GM21447 (cell line): Measurements from ENCODE around the gene BTNL8.

Experiments
- ATAC-seq: cut with Tn5 transposase; IDR thresholded peaks from one replicate; pipeline ENCODE4 v1.9.1; 2021; ENCODE audit not compliant: unreplicated experiment

The BTNL8 gene, protein sequence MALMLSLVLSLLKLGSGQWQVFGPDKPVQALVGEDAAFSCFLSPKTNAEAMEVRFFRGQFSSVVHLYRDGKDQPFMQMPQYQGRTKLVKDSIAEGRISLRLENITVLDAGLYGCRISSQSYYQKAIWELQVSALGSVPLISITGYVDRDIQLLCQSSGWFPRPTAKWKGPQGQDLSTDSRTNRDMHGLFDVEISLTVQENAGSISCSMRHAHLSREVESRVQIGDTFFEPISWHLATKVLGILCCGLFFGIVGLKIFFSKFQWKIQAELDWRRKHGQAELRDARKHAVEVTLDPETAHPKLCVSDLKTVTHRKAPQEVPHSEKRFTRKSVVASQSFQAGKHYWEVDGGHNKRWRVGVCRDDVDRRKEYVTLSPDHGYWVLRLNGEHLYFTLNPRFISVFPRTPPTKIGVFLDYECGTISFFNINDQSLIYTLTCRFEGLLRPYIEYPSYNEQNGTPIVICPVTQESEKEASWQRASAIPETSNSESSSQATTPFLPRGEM

DNA sequence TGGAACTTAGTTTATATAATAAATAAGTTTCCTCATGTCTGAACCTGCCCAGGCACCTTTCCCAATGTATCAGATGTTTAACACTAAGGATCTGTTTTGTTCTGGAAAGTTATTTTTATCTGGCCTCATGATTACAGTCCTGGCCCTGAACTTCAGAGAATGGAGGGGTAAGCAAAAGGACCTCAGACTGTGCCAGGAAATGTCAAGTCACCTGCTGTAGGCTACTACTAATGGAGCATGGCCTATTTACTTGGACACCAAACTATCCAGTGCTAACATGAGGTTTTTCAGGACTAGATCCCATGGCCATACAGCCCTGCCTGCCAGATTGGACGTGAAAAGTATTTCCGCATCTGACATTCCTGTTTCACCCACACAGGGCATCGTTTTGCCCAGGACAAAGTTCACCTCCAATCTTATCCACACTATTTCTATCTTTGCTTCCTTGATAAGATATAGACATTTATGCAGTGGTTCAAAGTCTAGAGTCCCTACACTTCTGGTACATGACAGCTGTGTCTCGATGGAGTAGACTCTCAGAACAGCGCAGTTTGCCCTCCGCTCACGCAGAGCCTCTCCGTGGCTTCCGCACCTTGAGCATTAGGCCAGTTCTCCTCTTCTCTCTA, at the start of gene BTNL8:
Gene BTNL8 (plus strand): TSS at position 539 of the 626 bp plus-strand sequence. CDS start 152 bp downstream, outside the sequence.
- no peak for ATAC-seq

DNA sequence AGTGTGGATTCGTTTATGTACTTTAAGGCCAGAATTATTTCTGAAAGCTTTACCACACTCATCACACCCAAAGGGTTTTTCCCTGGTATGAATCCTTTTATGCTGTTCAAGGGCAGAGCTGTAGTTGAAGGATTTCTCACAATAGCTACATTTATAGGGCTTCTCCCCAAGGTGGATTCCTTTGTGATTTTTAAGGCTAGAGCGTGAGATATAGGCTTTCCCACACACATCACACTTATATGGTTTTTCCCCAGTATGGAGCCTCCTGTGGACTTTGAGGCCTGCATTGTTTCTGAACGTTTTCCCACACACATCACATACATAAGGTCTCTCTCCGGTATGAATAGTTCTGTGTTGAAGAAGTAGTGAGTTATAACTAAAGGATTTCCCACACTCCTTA, 49.1 kb upstream of the BTNL8 start:
- no peak for ATAC-seq

DNA sequence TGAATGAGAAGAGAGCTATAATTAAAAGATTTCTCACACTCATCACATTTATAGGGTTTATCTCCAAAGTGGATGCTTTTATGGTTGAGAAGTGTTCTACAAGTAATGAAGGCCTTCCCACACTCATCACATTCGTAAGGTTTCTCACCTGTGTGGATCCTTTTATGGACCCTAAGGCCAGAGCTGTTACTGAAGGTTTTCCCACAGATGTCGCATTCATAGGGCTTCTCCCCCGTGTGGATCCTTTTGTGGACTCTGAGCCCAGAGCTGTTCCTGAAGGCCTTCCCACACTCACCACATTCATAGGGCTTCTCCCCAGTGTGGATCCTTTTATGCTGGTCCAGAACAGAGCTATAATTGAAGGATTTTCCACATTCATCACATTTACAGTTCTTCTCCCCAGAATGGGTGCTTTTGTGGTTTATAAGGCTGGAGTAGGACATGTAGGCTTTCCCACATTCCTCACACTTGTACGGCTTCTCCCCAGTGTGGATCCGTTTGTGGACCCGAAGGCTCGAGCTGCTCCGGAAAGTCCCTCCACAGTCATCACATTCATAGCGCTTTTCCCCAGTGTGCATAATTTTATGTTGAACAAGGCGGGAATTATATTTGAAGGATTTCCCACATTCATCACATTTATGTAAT, 48.4 kb upstream of the BTNL8 start:
- no peak for ATAC-seq

DNA sequence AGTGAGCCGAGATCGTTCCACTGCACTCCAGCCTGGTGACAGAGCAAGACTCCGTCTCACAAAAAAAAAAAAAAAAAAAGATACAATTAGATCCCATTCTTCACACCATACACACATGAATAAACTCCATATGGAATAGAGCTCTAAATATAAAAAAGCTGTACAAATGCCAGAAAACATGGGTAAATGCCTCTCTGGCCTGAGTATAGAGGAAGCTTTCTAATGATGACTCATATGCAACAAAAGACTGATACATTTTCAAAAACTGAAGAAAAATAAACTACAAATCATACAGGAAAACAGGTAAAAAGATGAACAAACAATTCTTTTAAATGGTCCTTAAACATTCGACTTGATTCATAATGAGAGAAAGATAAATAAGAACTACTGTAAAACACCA, 46.5 kb upstream of the BTNL8 start:
- no peak for ATAC-seq

DNA sequence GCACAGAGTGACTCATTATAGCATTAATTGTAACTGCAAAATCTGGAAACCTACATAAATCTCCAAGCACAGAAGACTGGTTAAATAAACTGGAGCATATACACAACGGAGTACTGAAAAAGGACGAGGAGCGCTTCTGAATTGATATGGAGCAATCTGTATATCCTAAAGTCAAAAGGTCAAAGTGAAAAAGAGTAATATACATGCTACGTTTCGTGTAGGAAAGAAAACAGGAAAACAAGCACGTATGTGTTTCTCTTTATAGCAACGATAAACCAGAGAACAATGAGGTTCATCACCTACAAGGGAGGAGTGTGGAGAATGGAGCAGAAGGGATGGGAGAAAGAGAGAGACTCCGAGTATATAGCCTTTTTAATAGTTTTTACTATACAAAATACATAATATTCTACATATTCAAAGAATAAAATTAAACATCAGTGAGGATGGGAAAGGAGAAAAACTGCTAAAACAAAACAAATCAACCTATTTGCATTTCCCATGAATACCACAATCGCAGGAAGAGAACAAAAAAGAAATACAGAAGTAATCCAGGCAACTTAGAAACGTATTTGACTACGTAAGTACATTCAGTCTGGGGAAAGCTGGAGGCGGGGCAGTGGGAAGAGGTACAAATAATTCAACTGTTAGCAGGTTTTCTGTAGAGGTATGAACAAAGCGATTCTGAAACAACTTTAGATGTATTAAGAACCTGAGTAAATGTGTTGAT, 45.7 kb upstream of the BTNL8 start:
- ATAC-seq = no peak

DNA sequence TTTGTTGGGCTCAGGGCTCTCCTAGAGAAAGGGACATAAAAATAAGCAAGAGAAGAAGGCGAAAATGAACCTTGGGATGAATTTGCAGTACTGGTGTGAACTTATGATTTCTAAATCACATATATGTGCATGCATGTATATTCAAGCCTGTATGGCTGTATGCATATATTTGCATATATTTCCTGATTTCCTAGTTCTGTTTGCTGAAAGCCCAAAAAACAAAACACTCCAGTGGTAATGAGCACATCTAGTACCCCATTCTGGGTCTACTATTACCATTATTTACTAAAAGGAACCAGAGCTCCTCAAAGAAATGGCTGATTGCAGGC, 45.1 kb upstream of the BTNL8 start:
- ATAC-seq = no peak

DNA sequence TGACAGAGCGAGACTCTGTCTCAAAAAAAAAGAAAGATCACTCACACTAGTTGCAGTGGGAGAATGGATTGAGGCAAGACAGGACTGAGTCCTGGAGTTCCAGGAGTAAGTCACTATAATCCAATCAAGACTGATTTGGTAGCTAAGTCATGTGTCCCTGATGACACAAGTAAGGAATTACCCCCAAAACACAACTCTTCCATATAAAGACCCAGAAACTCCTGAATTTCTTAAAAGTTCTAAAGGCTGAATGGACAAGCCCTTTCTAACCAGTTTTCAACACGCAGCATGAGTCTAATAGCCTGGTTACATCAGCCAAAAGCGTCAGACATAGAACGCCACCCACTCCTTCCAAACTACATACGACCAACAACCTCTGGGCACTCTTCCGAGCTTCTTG, 40.4 kb upstream of the BTNL8 start:
- ATAC-seq = no peak

DNA sequence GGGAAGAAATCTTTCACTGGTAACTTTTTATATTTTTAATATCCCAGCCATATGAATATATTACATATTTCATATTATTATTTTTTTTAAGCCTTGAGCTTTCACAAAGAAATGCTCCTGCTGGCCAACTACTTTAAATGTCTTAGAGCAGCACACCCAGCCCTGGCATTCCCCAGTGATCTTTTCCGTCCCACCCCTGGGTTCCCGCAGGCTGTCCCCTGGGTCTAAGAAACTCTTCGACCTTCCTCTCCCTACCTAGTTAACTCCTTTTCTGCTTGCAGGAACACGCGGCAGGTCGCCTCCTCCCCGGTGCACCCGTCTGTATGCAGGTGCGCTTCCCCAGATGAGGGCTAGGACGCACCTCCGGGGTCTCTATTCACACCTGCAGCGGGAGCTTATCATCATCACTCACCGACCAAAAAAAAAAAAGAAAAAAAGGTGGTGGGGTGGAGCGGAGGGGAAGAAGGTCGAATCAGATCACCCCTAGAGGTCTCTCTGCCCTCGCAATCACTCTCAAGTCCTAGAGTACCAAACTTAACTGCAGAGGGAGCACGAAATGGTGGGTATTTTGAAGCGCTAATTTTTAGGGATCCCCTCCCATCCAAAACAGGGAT, 38.6 kb upstream of the BTNL8 start:
- peak; percentile 65 for ATAC-seq

DNA sequence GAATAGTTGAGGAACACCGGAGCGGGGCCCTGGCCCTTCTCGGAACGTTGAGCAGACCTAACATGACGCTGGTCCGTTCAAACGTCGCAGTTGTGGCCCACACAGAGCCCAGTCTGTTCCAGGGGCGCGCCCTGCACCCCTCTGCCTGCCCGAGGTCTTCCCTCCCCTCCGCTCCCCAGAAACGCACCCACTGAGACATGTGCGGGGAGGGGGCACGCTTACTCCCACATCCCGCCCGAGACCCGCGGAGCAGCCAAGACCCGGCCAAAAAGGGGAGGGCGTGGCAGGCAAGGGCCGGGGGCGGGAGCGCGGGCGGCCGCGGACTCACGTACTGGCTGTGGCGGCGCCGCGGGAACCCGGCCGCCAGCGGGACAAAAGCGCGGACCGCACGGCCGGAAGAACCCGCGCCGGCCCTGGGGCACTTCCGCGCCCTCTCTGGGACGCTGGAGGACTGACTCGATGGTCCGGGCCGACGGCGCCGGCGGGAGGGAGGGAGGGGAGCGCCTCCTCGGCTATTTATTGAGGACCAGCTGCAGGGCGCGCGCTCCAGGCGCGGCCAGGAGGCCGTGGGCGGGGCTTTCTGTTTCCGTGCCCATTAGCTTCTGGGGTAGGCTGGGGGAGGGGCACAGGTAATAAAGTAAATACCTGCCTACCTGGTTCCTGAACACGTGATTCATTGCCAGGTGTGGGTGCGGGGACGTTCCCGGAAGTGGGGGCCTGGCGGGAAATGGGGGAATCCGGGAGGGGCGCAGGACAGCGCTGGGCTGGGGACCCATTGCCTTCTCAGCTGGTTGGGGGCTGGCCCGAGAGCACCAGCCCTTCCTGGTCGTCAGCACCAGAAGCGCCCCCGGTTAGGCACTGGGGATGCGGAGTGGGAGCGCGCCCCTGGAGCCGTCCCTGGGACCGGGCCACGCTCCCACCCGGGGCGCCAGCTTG, 37.8 kb upstream of the BTNL8 start, which contains the start of gene ZFP62:
Gene ZFP62 (minus strand): TSS at position 390 of the 936 bp plus-strand sequence. CDS start 57 bp downstream, at position 333.
- peak; percentile 73 for ATAC-seq

DNA sequence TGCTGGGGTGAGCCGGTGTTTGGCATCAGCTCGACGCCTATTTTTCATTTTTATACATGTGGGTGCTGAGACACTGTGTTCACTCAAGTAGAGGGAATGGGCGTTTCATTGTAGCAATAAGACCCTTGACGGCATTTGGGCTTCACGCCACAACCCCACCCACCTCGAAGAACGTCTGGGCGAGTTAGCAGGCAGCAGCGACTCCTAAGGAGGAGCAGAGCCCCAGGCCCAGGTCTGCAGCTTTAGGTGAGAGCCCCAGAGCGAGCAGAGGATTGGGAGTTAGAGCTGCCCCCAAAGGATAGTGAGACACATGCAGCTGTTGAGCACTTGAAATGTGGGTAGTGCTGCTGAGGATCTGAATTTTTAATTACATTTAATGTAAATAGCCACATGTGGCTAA, 36.3 kb upstream of the BTNL8 start:
- ATAC-seq = no peak

DNA sequence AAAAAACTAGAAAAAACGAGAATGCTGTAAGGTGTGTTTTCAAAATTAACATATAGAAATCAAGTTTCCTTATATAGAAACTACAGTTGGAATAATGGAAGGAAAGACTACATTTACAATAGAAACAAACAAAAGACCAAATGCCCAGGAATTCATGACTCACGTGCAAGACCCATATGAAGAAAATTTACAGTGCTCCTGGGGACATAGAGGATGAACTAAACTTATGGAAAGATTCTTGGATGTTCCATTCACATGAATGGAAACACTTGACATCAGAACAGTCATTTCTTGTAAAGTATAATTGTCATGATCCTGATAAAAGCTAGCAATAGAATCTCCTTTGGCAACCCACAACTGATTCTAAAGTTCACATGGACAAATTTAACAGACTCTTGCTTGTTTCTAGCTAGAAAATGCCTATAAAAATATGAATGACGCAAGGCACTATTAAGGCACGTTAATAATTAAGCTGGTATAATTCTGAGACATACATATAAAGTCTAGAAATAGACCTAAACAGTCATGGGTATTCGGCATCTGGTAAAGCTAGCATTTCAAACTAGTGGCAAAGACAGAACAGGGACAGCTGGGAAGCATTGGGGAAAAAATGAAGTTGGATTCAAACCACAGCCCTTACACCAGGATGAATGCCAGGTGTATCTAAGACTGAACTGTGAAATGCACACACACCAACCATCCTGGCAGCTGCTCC, 32.8 kb upstream of the BTNL8 start:
- ATAC-seq = no peak

DNA sequence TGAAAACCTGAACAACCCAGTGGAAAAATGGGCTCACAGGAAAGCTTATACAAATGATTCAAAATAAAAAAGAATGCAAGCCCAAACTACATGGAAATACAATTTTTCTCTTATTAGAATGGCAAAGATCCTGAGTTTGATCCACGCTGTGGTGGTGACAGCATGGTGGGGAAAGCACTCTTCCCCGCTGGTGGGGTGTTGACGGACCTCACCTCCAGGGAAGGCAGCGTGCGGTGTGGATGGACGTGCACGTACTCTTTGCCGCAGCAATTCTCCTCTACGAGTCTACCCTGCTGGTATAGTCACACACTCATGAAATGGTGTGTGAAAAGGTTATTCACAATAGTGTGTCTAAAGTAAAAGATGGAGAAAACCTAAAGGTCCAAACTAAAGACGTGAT, 32.0 kb upstream of the BTNL8 start:
- ATAC-seq = no peak

DNA sequence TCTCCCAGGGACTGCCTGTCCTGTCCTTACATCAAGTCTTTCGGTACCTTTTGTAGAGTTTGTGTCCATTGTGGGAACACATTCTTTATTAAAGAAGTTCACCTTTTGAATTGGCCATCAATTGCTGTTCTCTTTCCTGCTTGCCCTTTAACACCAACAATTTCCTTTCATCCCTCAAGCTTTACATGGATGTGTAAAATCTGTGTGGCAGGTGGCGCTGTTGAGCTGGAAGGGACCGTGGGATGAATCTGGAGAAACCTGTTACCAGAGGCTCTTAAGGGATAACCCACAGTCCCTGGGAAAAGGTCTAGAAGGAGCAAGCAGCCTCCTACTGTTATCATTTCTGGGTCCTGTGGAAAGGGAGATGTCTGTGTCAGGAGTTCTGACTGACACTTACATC, 30.0 kb upstream of the BTNL8 start:
- no peak for ATAC-seq

DNA sequence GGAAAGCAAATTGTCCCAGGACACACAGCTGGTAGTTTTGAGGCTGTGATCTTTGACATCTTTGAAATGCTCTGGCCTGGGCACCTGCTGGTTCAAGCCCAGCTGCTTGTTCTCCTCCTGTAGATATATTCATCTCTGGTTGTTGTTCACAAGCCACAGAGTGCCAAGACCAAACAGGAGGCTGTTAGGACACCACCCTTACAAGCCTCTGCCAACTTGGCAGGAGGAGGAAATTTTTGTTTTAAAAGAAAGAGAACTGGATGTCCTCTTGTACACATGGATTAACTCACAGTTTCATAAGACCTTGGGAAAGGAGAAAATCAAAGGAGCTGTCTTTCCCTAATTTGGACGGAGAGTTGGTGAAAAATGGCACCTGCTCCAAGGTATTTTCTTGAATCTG, 29.4 kb upstream of the BTNL8 start:
- no peak for ATAC-seq

DNA sequence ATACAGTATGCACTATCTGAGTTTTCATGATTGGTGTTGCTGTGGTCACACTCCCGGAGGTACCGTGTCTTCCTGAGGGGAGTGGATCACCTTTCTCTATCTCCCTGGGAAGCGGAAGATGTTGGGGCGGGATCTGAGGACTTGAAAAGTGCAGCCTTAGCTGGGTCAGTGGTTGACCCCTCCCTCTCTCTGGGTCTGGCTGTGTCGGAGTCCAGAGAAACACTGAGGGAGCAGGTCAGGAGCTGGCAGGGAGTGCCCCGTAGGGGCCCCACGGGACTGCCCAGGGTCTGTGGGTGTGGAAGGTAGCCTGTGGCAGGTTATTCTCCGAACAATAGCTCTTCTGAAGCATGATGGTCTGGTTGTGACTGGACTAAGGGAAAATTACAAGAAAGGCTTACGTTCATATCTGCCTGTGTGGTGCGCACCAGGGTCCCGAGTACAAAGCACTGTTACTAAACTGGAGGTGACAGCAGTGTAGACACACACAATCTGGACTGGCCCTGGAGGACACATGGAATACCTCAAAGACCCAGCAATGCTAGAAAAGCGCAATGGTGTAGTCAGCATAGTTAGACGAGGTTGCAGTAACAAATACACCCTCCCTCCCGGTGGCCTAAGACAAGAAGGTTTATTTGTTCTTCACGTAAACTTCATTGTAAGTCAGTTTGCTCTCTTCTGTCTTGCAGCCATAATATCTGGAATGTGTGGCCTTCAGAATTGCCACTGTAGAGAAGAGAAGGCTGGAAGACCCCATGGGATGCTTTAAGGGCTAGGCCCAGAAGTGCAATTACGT, 28.5 kb upstream of the BTNL8 start:
- no peak for ATAC-seq

DNA sequence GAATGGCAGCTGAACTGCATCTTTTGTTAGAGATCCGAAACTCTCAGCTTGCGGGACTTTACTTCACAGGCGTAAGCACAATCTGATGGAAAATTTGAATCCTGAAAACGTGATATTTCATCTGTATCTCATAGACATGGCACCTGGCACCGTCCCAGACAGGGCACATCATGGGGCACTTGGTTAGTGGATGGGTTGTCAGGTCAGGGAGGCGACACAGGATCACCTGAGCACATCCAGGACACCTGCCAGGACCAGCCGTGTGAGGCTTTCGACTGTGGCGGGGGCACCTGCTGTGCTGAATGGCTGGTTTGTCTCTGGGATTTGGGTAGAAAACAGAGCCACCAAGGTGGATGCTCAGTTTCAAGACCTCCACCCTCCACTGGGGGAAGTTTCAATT, 26.5 kb upstream of the BTNL8 start:
- no peak for ATAC-seq

DNA sequence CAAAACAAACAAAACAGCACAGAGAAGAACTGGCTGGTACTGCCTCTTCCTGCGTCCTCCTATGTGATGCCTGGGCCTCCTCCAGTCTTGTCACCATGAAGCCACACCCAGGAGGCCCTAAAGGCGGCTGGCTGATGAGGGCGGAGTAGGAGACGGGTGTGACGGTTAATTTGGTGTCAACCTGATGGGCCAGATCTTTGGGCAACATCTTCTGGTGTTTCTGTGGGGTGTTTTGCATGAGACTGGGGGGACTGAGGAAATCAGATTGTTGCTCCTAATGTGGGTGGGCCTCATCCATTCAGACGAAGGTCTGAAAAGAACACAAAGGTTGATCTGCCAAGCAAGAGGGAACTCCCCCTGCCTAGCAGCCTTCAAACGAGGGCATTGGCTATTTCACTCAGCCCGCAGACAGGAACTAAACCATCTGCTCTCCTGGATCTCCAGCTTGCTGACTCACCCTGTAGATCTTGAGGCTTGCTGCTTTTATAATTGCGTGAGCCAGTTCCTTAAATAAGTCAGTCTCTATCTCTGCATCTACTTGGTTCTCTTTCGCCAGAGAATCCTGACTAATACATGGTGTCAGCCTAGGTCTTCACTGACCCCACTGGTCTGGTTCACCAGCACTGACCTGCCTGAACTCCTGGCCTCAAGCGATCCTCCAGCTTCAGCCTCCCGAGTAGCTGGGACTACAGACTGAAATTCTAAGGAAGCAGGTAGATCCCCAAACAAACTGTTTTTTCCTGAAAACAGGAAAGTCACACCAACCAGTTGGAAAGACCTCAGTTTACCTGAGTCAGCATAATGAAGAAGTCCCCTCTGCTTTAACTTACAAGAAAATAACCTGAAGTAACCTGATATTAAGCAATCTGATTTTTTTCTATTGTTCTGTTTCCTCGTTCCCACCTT, 25.1 kb upstream of the BTNL8 start:
- no peak for ATAC-seq
